NCI-H748 treated with DMSO at 0.1 percent for 48 hours (cell line): ENCODE data around the gene TMEM97.

Experiments used
- DNase-seq: peaks from one replicate; lab custom pipeline; 2025; lab: John Stamatoyannopoulos, UW

The TMEM97 gene

DNA sequence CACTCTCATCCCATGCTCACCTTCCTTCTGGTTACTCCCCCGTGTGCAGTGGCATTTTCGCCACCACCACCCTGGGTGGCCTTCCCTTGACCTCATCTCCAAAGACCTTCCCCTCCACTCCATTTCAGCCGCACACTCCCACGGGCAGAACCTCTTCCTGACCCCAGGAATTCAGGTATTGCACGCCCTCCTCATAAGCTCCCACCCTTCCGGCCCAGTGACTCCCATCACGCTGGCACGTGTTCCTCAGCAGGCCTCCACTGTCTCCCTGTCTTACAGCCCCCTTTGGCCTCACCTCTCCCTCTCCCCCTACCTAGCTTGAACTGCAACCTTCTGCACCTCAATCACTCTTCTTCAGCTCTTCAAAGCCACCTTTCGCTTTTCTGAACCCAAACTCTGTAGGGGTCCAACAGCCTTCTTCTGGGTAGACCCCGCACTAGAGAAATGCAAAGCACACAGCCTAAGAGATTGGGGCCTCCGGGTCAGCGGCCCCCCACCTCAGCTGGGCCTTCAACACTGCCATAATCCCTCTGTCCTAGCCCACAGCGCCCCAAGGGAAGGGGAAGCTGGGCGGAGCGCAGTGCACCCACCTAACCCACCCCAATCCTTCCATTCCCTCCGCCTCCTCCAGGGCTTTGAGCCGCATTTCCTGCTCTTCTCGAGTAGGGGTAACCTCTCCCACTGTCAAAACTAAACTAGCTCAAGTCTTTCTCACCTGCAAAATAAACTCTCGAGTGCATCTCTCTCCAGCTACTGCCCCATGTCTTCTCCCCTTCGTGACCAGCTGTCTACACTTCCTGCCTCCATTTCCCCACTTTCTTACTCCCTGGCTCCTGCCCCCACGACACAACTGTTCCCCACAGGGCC, 1.7 kb upstream of the TMEM97 start:
- no peak for DNase-seq

- no peak for DNase-seq
Observed at GRCh38 chr17:28317966-28318758, 838 bp upstream of the TMEM97 start.

DNA sequence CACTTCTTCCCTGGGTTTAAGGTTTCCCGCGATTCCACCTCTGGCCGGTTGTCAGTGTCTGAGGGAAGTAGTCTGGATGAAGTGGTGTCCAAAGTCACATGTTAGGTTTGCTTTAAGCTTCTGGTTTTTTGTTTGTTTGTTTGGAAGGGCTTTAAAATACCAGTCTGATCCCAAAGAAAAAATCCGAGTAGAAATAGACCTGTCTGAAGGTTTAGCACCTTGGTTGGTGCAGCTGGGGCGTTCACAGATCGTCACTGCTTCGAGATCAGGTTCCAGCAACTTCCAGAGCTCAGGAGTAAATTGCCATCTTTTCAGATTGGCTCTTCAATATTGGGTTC, 567 bp downstream of the TMEM97 start:
- no peak for DNase-seq

- no peak for DNase-seq
Observed at GRCh38 chr17:28320215-28321061, 1.4 kb downstream of the TMEM97 start.

DNA sequence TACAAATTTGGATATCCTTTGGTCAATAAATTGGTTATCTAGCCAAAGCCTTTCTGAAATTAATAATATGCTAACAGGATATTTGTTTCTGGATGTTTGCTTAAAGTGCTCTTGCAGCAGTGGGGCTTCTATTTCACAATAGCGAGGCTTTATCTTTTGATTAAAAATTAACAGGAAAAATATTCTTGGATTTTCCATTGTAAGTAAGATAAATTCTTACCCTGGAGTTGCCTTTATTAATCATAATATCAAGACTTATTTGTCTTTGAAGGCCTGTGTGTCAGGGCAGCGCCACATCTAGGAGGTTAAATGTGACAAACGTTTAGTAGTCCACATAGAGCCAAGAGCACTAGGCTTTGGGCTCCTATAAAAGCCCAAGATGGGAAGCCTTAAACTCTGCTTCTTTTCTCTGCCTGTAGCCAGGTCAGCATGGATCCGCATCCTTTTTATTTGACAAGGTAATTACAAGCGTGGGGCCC, 5.3 kb downstream of the TMEM97 start:
- no peak for DNase-seq

GRCh38 chr17:28324781-28325180, 5.8 kb downstream of the TMEM97 start:
- DNase-seq = no peak

DNA sequence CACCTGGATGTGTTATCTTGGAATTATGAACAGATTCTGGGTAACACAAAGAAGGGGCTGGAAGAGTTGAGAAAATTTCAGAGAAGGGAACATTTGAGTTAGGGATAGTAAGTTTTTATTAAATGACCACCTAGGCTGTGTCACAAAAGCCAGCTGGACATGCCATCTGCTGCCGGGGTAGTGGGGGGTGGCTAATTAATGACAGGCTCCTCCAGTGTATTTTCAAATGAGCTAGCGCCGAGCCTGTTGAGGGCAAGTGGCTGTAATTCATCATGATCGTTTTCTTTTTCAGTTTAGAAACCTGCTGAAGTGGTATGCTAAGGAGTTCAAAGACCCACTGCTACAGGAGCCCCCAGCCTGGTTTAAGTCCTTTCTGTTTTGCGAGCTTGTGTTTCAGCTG, 6.2 kb downstream of the TMEM97 start:
- no peak for DNase-seq

GRCh38 chr17:28326114-28326513, 7.1 kb downstream of the TMEM97 start:
- DNase-seq = no peak

- DNase-seq = no peak
Observed at GRCh38 chr17:28327031-28327607, 8.1 kb downstream of the TMEM97 start.

- no peak for DNase-seq
Observed at GRCh38 chr17:28327709-28328108, 8.7 kb downstream of the TMEM97 start.

- DNase-seq = no peak
Observed at GRCh38 chr17:28328325-28328724, 9.3 kb downstream of the TMEM97 start.

DNA sequence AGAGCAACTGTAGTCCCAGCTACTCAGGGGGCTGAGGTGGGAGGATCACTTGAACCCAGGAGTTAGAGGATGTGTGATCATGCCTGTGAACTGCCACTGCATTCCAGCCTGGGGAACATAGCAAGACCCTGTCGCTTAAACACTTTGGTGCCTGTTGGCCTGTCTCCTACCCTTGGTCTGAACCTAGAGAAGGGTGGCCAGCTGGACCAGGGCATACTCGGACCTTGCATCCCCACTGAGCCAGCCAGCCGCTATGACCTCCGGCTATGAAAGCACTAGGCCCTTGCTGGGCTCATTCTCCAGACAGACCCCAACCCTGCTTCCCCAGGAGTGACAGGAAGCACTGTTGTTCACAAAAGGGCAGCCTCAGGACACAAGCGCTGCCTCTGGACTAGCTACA, 11.7 kb downstream of the TMEM97 start:
- DNase-seq = no peak

DNA sequence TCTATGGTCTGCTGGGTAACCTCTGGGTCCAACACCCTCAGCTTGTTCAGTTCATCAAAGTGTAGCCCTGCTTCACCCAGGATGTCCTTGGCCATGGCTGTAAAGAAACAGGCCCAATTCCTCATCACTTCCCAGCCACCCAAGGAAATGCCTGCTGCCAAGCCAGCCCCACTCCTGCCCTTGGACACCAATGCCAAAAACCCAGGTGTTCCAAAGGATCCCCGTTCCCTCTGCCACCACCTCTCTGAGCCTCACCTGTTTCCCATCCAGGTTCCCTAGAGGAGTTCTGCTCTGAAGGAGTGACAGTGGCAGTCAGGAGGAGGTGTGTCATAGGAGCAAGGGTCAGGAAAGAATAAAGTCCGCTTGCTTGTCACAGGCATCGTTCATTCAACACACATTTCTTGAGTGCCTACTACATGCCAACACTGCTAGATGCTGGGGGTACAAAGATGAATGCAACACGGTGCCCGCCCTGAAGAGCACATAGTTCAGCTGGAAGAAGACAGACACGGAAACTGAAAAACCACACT, 13.0 kb downstream of the TMEM97 start:
- DNase-seq = no peak

GRCh38 chr17:28333083-28333746, 14.2 kb downstream of the TMEM97 start:
- no peak for DNase-seq

DNA sequence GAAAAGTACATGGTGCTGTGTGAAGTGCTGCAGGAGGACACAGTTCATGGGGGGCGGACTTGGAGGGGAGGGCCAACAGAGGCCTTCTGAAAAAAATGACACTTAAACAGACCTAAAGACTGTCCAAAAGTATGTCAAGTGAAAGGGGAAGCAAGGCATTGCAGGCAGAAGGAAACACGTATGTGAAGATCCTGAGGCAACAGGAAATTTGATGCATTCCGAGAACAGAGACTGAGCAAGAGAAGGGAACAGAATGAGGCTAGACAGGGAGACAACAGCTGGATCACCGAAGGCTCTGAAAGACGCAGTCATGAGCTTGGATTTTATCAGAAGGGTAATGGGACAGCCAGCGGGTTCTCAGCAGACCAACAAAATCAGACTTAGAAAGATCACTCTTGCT, 15.2 kb downstream of the TMEM97 start:
- DNase-seq = no peak

- DNase-seq = no peak
Observed at GRCh38 chr17:28334666-28335200, 15.7 kb downstream of the TMEM97 start.

GRCh38 chr17:28335201-28335958, 16.4 kb downstream of the TMEM97 start, which contains the start of the genes IFT20 and TNFAIP1:
IFT20 (minus strand) TSS chr17:28335472; CDS start chr17:28331985, 3,487 bp downstream.
TNFAIP1 (plus strand) TSS chr17:28335761; CDS start chr17:28339522, 3,761 bp downstream.
- DNase-seq = peak; percentile 99

DNA sequence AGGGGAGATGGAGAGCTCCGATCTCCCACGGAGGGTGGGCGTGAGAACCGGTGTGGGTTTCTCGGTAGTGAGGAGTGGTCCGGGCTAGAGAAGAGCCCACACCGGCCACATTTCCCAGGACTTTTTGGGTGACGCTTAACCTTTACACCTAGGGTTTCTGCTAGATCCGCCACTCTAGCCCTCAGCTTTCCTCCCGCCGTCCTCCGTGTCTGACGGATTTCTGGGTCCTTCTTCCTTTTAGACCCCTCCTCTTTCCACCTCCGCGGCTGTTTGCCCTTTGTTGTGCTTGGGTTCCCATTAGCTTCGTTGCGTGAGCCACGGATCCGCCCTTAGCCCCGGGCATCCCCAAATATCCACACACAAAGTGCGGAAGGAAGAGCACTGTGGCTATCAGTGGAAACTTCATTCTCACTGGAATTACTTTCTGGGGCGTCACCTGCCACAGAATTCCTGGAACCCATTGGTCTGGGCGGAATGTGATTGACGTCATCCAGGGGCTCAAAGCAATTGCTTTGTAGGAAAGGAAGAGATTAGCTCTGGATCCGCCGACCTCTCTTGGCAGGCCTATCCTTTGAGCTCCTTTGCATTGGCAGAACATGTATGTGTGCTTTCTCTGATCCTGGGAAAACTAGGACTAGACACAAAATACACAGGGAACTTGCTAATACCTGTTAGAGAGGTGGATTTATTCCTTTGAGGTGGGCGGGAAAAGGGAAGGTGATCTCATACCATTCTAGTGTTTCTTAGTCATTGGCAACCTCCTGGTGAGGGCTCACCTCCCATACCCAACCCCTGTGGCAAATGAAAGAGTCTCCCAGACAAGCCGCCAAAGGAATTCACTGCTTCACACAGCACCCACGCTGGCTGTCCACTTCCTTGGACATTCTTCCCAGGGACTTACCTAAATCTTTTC, 17.2 kb downstream of the TMEM97 start:
- peak; percentile 56 for DNase-seq
